ENCODE results near the gene IGIP.

Gene IGIP

DNA sequence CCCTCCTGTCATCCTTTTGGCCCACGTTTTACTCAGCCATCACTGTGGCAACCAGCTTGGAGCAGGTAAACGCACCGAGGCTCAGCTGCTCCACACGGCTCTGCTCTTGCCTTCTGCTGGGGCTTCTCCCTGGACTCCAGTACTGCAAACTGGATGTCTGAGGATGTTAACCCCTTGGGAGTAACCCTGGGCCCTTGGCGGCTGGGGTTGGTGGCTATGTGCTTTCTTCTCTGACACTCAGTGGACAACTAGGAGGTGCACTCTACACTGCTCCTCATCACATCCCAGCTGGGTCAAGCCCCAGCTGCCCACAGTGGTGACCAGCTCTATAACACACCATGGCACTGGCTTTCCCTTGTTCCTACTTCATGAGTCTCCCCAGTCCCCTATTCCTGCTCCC lies 37.0 kb downstream of the IGIP start:
- Histone ChIP-seq H3K4me3 (ENCODE audit: low read depth in 1 of 2, low read length in 1 of 2) (no peak overlapping the region), H3K4me1 (ENCODE audit: control insufficient read depth in 1 of 2, insufficient read depth in 1 of 2, low read depth in 1 of 2, low read length in 1 of 2) (peaks cover 0 to 5% of the 10 kb centered on the region in 2 experiments), H3K27ac (no peak overlapping the region), H3K36me3 (no peaks in the 10 kb centered on the region), H3K27me3 (peaks cover 28% of the 10 kb centered on the region), H3K9me3 (no peaks in the 10 kb centered on the region)
- TF ChIP-seq, protein P1, sequence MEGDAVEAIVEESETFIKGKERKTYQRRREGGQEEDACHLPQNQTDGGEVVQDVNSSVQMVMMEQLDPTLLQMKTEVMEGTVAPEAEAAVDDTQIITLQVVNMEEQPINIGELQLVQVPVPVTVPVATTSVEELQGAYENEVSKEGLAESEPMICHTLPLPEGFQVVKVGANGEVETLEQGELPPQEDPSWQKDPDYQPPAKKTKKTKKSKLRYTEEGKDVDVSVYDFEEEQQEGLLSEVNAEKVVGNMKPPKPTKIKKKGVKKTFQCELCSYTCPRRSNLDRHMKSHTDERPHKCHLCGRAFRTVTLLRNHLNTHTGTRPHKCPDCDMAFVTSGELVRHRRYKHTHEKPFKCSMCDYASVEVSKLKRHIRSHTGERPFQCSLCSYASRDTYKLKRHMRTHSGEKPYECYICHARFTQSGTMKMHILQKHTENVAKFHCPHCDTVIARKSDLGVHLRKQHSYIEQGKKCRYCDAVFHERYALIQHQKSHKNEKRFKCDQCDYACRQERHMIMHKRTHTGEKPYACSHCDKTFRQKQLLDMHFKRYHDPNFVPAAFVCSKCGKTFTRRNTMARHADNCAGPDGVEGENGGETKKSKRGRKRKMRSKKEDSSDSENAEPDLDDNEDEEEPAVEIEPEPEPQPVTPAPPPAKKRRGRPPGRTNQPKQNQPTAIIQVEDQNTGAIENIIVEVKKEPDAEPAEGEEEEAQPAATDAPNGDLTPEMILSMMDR (IDR thresholded peaks at IDR 0.05) = no peak

DNA sequence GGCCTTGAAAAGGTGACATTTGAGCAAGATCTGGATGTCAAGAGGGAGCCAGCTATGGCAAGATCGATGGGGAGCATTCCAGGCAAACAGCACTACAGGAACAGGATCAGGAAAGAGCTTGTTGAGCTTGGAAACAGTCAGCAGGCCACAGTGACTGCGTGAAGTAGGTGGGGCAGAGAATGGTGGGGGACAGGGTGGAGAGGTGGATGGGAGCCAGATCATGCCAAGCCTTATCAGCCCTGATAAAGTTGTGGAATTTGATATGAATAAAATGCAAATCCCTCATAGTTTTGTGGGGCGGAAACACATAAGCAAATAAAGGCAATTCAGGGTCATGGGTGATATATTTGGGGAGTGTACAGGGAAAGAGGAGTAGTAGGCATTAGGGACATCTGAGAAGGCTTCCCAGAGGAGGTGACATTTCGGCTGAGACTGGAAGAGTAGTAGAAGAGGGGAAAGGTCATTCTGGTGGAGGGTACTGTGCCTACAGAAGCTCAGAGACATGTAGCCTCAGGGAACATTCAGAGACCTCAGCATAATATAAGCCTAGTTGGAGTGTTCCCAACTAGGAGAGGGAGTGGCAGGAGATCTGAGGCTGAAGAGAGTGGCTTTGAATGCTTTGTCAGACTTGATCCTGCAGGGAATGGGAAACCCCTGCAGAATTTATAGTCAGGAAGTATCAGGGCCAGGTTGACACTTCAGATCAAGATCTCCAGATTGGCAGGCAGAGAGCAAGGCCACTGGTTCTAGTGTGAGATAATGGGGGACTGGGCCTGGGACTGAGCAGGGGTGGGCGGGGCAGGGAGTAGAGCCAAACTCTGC lies 39.6 kb downstream of the IGIP start:
- Histone ChIP-seq H3K9me3 (no peaks in the 10 kb centered on the region), H3K36me3 (no peaks in the 10 kb centered on the region), H3K27ac (no peak overlapping the region), H3K4me3 (ENCODE audit: low read depth in 1 of 2, low read length in 1 of 2) (no peak overlapping the region), H3K27me3 (peaks cover 9% of the 10 kb centered on the region), H3K4me1 (ENCODE audit: control insufficient read depth in 1 of 2, insufficient read depth in 1 of 2, low read depth in 1 of 2, low read length in 1 of 2) (peaks cover 0 to 7% of the 10 kb centered on the region in 2 experiments)
- TF ChIP-seq, protein P1 (IDR thresholded peaks at IDR 0.05) = no peak

DNA sequence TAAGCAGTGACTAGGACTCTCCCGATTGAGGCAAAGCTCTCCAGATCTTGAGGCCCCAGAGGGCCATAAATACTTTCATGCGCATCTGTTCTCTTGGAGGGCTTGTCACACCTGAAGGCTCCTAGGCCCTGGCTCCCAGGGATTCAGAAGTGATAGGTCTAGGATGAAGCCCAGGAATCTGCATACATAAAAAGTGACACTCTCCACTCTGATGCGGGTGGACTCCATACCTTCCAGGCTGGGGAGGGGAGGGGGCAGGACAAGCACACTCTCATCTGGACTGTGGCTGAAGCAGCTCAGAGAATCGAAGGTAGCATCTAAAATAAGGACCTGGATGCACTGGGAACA lies 40.2 kb downstream of the IGIP start:
- peaks cover 4% of the 10 kb centered on the region for H3K27me3 ChIP-seq
- no peak overlapping the region for H3K4me3 ChIP-seq (ENCODE audit: low read depth in 1 of 2, low read length in 1 of 2)
- no peak overlapping the region for H3K27ac ChIP-seq
- H3K36me3 ChIP-seq = no peaks in the 10 kb centered on the region
- peaks cover 0 to 7% of the 10 kb centered on the region in 2 experiments for H3K4me1 ChIP-seq (ENCODE audit: control insufficient read depth in 1 of 2, insufficient read depth in 1 of 2, low read depth in 1 of 2, low read length in 1 of 2)
- TF ChIP-seq, protein P1 (IDR thresholded peaks at IDR 0.05) = no peak
- no peaks in the 10 kb centered on the region for H3K9me3 ChIP-seq

DNA sequence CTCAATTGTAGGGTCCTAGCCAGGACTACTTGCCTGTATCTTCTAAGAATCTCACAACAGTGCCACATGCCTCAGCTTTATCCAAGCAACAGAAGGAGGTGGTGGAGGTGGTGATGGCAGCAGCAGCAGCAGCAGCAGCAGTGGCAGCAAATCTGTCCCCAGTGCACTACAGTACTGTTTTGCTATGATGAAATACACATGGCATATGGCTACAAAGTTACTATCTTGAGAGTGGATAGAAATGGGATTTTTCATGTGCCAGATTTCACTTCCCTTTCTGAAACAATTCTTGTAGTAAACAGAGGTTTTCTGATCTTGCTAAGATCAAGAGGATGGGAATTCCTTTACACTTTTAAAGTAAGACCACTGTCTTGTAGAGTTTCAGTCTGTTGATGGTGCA lies 41.2 kb downstream of the IGIP start:
- no peaks in the 10 kb centered on the region for H3K36me3 ChIP-seq
- H3K27ac ChIP-seq = no peak overlapping the region
- H3K27me3 ChIP-seq = no peaks in the 10 kb centered on the region
- H3K4me1 ChIP-seq (ENCODE audit: control insufficient read depth in 1 of 2, insufficient read depth in 1 of 2, low read depth in 1 of 2, low read length in 1 of 2) = peaks cover 0 to 7% of the 10 kb centered on the region in 2 experiments
- TF ChIP-seq, protein P1 (IDR thresholded peaks at IDR 0.05) = no peak
- H3K9me3 ChIP-seq = no peaks in the 10 kb centered on the region
- no peak overlapping the region for H3K4me3 ChIP-seq (ENCODE audit: low read depth in 1 of 2, low read length in 1 of 2)

DNA sequence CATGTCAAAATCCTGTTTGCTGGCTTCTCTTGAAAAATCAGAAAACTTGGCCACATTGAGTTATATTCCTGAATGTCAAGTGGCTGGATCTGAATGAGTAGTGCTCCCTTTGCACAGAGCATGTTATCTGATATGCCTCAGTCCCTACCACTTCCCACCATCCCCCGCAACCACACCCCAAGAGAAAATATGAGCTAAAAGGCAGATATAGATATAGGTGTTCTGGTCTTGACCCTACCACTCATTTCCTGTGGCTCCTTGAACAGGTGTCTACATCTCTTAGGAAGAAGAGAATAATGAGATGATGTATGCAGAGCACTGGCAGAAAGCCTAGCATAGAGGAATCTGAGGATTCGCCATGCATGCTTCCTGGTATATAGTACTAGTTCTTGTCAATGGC lies 42.6 kb downstream of the IGIP start:
- peaks cover 0 to 3% of the 10 kb centered on the region in 2 experiments for H3K4me1 ChIP-seq (ENCODE audit: control insufficient read depth in 1 of 2, insufficient read depth in 1 of 2, low read depth in 1 of 2, low read length in 1 of 2)
- H3K36me3 ChIP-seq = no peaks in the 10 kb centered on the region

More for the DNA sequence above, 42.6 kb downstream of the IGIP start:
- Histone ChIP-seq H3K9me3 (no peaks in the 10 kb centered on the region), H3K4me3 (ENCODE audit: low read depth in 1 of 2, low read length in 1 of 2) (no peak overlapping the region), H3K27me3 (no peaks in the 10 kb centered on the region), H3K27ac (no peak overlapping the region)
- TF ChIP-seq, protein P1 (IDR thresholded peaks at IDR 0.05) = no peak
